Posterior cingulate gyrus (tissue), 11 donors: ENCODE results near the gene C1orf174.

Experiments
- DNase-seq, 10 donors: peaks; one replicate each; pipeline versions ENCODE4 v3.0.0 to v3.0.0-alpha.2; 2020 to 2021; ENCODE audit warnings: mixed read lengths in 3 of 10
- intact Hi-C: fragments of 100-400 bp; cut with DNase I; formaldehyde crosslinking; loops from one replicate; pipeline ENCODE4 v1.15.1; 2023

The C1orf174 gene

GRCh38 chr1:3911981-3912808, 12.1 kb upstream of the C1orf174 start:
- peak in 2 of 10 donors; percentile 54 to 73 for DNase-seq
- intact Hi-C loops = no loop called here

DNA sequence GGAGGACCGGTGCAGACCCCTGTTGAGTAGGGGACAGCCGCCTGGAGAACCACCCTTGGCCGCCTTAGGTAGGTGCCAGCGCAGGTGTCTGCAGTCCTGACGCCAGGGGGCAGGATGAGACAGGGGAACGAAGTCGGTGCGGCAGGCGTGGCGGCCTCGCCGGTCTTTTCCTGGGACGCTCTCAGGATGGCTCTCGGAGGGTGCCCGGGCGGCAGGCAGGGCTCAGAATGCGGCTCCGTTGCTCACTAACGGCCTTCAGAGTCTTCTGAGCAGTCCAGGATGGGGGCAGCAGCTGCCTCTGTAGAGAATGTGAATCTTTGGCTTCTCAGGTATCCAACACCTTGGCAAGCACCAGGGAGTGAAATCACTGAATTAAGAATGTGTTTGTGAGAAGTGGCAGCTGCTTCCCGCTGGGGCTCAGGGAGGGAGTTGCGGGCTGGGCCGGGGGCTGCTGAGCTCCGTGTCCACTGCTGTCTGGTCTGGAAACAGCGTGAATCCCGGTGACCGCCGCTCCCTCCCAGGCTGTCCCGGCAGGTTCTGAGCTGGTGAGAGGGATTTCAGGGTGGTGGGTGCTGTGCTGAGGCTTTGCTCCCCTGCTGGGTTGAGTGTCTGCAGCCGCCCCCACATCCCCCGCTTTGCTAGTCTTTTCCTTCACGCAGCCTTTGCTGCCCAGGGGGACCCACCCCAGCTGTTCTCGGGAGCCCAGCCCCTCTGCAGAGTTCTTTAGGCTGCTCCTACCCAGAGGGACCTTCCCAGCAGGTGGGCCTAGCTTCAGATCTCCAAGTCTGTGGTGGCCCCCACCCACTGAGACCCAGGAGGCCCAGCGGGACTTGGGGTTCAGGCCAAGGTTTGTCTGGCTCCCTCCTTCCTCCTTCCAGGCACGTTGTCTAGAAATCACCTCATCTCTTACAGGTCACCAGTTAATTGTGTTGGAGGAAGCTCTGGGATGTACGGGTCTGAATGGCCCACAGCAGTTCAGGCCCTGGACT, 11.1 kb upstream of the C1orf174 start:
- DNase-seq = peak; percentile 51 to 96 (median 80)

GRCh38 chr1:3910049-3910731, 10.1 kb upstream of the C1orf174 start:
- intact Hi-C loops = no loop called here
- peak in 4 of 10 donors; percentile 21 to 79 (median 58) for DNase-seq

More for the DNA sequence above, 11.1 kb upstream of the C1orf174 start:
- intact Hi-C loops = no loop called here

- intact Hi-C loops = loop anchor here (10.0 kb wide), 1 partner anchor 745 kb away; the partner anchor contains the start of gene AJAP1
- peak in 4 of 10 donors; percentile 17 to 67 (median 42) for DNase-seq
Observed at GRCh38 chr1:3909615-3910014, 9.5 kb upstream of the C1orf174 start.

DNA sequence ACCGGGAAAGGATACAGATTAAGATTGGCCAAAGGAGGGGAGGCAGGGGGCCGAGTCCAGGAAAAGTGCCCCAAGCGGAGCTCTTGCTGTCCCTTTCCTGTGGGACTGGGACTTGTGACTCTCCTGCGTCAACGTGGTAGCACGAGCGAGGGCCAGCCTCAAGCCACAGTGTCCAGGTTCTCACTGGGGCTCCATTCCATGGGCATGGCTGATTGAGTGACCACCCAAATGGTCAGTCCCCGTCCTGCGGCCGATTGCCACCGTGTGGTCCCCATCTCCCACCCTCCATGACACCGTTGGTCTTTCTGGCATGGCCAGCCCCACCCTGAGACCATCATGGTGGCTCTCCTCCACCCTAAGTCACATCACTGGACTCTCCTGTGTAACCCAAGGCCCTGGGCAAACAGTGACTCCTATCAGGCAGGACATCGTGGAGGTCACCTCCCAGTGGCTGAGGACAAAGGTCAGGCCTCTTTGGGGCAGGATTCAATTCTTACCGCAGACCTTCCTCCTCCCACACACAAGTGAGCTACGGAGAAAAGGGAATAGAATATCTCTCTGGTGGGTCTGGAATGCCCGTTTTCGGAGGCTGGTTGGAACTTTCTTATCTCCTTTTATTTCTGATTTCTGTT, 8.9 kb upstream of the C1orf174 start:
- intact Hi-C loops = loop anchor here (10.0 kb wide), 1 partner anchor 746 kb away; the partner anchor contains the start of gene AJAP1
- peak in 4 of 10 donors; percentile 21 to 68 (median 54) for DNase-seq

DNA sequence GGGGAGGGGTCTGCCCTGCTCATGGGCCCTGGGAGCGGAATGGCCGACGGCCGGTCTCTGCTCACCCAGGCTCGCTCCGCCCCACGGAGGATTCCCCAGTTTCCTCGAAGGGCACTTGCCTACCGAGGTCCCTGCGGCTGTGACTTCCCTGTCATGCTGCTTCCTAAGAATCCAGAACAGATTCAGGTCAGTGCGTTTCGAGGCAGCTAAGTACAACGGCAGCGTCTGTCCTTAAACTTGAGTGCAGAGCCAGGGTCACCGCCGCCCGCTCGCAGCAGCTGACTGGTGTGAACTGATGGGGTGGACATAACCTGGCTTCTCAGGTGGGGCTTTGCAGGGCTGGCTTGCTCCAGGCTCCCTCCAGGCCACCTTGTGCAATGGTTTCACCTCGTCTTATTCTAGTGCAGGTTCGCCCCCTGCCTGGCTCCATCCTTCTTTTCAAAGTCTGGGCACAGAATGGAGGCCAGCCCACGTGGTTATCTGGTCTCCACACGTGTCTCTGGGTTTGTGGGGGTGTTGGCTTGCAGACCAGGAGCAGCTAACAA, 7.6 kb upstream of the C1orf174 start:
- intact Hi-C loops = loop anchor here (10.0 kb wide), 1 partner anchor 747 kb away; the partner anchor contains the start of gene AJAP1

GRCh38 chr1:3907031-3907534, 7.0 kb upstream of the C1orf174 start:
- intact Hi-C loops = loop anchor here (10.0 kb wide), 1 partner anchor 748 kb away; the partner anchor contains the start of gene AJAP1

More for the DNA sequence above, 7.6 kb upstream of the C1orf174 start:
- peak in 4 of 10 donors; percentile 11 to 66 (median 63) for DNase-seq

DNA sequence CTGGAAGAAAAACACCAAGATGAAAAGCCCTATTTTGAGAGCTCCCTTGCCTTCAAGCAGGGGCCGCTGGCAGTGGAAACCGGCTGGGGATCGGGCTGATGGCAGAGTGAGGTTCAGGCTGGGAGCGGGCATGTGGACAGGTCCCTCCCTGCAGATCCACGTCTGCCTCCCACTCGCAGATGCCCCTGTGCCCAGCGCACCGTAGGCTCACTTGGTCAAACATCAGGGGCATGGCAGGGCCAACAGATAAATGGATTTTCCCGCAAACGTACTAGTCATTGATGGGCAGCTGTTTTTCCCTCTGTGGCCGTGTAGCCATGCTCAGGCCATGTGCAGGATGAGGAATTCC, 6.6 kb upstream of the C1orf174 start:
- intact Hi-C loops = loop anchor here (10.0 kb wide), 1 partner anchor 748 kb away; the partner anchor contains the start of gene AJAP1
- peak in 3 of 10 donors; percentile 55 to 83 (median 62) for DNase-seq

More at GRCh38 chr1:3907031-3907534, 7.0 kb upstream of the C1orf174 start:
- DNase-seq = peak in 4 of 10 donors; percentile 14 to 80 (median 67)

DNA sequence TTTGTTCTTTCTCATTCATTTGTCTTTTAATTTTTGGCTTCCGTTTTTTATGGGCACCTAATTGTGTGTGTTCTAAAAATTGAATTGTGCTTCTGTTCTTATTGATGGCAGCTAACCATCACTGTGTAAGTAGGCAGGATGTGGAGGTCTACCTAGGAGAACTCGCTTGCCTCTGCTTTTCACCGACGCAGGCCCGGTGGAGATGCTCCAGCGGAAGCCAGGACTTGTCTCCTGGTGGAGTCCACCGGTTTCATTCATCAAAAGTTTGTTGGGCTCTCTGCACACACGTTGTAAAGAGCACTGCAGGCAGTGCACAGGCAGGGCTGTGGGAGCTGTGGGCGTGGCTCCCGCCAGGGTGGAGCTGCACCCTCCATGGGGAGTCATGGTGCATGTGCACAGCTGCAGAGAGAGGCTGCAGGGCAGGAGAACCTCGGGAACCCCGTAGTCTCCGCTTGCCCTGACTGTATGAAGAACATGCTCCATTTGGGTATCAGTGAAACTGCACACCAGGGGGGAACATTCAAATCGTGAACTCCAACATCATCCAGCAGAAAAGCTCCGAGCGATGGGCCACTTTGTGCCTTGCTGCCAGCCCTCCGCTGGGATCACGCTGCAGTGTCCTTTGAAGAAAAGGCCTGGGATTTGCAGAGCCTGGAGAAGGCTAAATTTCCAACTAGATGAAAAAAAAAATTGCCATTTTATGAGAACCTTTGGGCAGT, 6.0 kb upstream of the C1orf174 start:
- DNase-seq = peak in 2 of 10 donors; percentile 31 to 53

GRCh38 chr1:3905266-3905952, 5.3 kb upstream of the C1orf174 start:
- peak in 3 of 10 donors; percentile 43 to 63 (median 55) for DNase-seq
- intact Hi-C loops = loop anchor here (10.0 kb wide), 1 partner anchor 749 kb away; the partner anchor contains the start of gene AJAP1

More for the DNA sequence above, 6.0 kb upstream of the C1orf174 start:
- intact Hi-C loops = loop anchor here (10.0 kb wide), 1 partner anchor 749 kb away; the partner anchor contains the start of gene AJAP1

DNA sequence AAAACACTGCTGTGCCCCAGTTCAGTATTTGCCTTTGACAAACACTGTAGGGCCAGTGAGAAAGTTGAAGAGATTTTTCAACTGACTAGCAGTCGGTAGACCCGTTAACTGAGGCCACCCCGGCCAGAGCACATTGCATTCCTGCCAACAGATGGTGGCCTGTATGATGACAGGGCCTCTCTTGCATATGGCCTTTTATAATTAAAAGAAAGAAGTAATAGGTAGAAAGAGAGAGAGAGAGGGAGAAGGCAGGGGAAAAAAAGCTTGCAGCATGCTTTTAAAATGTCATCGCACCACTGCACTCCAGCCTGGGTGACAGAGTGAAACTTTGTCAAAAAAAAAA, 4.7 kb upstream of the C1orf174 start:
- DNase-seq = peak in 2 of 10 donors; percentile 19 to 58
- intact Hi-C loops = loop anchor here (10.0 kb wide), 1 partner anchor 750 kb away; the partner anchor contains the start of gene AJAP1

- peak in 4 of 10 donors; percentile 17 to 82 (median 70) for DNase-seq
- intact Hi-C loops = loop anchor here (10.0 kb wide), 1 partner anchor 751 kb away; the partner anchor contains the start of gene AJAP1
Observed at GRCh38 chr1:3904006-3904842, 4.2 kb upstream of the C1orf174 start.

- intact Hi-C loops = loop anchor here (10.0 kb wide), 1 partner anchor 751 kb away; the partner anchor contains the start of gene AJAP1
- DNase-seq = peak in 3 of 10 donors; percentile 26 to 79 (median 64)
Observed at GRCh38 chr1:3903141-3904005, 3.3 kb upstream of the C1orf174 start.

DNA sequence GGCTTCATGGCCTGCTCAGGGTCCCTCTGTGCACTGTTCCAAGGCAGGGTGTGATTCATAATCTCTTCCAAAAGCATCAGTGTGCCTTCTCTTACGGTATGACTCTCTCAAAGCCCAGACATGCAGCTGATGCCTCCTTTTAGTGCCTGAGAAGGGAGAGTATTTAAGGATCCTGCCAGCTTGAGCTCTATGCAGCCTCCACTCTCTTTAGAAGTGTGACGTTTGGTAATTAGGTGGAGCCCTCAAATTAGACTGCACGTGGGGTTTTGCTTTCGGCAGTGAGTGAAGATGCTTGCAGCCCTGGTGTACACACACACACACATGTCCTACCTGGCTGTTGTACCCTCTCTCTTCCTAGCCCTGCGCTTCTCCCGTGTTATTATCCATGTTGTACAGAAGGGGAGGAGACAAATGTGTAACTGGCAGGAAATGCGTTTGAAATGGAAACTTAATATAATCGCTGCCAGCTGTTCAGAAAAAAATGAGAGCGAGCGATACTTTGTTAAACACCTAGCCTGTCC, 2.6 kb upstream of the C1orf174 start:
- intact Hi-C loops = loop anchor here (10.0 kb wide), 1 partner anchor 752 kb away; the partner anchor contains the start of gene AJAP1
- peak in 3 of 10 donors; percentile 8 to 79 (median 12) for DNase-seq

- intact Hi-C loops = loop anchor here (10.0 kb wide), 1 partner anchor 753 kb away; the partner anchor contains the start of gene AJAP1
- DNase-seq = peak in 3 of 10 donors; percentile 6 to 79 (median 59)
Observed at GRCh38 chr1:3902111-3902511, 2.0 kb upstream of the C1orf174 start.
